ENCODE results near the gene TNRC6B. TPM values are rescaled to one million over a fixed set of nuclear protein-coding genes. Genes with fewer than 3 reads are reported as not detected.
A peak's percentile ranks its signal among the peaks of the same experiment; 100 is the strongest.

The TNRC6B gene
- total RNA-seq, 8 experiments from 2014 or later, result 22.4 to 63.6 (median 29.1) TPM

DNA sequence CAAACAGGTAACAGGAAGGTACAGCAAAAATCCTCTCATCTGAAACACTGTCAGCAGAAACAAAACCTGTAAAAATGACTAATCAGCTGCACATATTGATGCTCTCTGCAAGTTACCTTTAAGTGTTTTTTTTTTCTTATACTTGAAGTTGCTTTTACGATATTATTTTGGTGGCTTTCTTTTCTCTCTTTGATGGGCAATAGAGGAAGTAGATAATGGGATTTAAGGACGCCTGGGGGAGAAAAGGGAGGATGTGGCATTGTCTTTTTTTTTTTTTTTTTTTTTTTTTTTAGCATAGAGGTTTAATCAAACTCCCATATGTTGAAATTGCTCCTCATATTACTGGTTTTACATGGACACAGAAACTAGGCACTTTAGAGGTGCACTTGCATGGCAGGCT is 157.2 kb downstream of the TNRC6B start:
- WGBS, 10 experiments, result 36 to 100% (median 69%) methylated on average over 1 to 2 of the region's 2 CpGs; no CpG with 5 or more reads in 1 of the 10 experiments
- no peak for ATAC-seq (replicated peaks in 6 of 8)
- in situ Hi-C loops (cut with MboI; ENCODE audit: low pct_unique_long_range_greater_than_20kb in 2 of 9, low sequenced_read_pairs in 9 of 9, unreplicated experiment in 9 of 9), result no loop called here
- H3K4me3 ChIP-seq, result no peak overlapping the region
- H3K4me1 ChIP-seq (replicated peaks in 1 of 2), result peaks cover 8 to 17% of the 10 kb centered on the region in 2 donors
- H3K27ac ChIP-seq, result no peak overlapping the region

DNA sequence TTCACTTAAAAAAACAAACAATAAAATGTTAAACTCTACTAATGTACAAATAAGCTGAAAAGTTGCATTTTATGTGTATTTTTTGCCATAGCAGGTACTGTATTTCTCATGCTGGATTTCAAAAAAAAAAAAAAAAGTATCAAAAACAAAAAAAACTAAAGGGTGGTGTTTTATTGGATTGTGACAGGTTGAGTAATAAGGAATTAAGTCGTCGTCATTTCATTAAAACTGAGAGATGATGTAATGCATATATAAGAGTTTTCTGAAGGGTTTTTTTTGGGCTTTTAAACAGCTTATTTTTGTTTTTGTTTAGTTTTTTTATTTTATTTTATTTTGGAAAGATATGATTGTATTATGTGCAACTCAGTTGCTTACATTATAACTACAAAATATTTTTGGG is 157.6 kb downstream of the TNRC6B start:
- peaks cover 8 to 17% of the 10 kb centered on the region in 2 donors for H3K4me1 ChIP-seq (replicated peaks in 1 of 2)
- no peak overlapping the region for H3K27ac ChIP-seq
- no peak for ATAC-seq (replicated peaks in 6 of 8)
- whole genome bisulfite sequencing, 10 experiments, result 4 to 100% (median 87%) methylated on average over 2 of the region's 2 CpGs; no CpG with 5 or more reads in 1 of the 10 experiments
- in situ Hi-C loops (cut with MboI; ENCODE audit: low pct_unique_long_range_greater_than_20kb in 2 of 9, low sequenced_read_pairs in 9 of 9, unreplicated experiment in 9 of 9), result no loop called here
- H3K4me3 ChIP-seq, result no peak overlapping the region

DNA sequence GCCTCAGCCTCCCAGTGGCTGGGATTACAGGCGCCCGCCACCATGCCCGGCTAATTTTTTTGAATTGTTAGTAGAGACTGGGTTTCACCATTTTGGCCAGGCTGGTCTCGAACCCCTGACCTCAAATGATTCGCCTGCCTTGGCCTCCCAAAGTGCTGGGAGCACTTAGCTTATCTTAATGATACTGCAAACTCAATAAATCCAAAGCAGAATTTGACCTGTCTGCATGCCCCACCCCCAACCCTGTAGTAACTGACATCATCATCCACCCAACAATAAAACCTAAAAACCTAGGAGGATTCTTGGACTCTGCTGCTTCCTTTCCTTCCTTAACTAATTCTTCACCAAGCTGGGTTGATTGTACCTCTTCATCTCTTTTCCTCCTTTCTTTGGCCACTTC is 162.3 kb downstream of the TNRC6B start:
- peak in 1 of 8 experiments; percentile 14 for ATAC-seq (replicated peaks in 6 of 8)
- 90 to 100% (median 93%) methylated on average over 1 to 5 of the region's 5 CpGs; no CpG with 5 or more reads in 5 of the 10 experiments for WGBS, 10 experiments
- no peak overlapping the region for H3K27ac ChIP-seq
- no peaks in the 10 kb centered on the region for H3K4me1 ChIP-seq (replicated peaks in 1 of 2)
- H3K4me3 ChIP-seq, result no peak overlapping the region
- in situ Hi-C loops (cut with MboI; ENCODE audit: low pct_unique_long_range_greater_than_20kb in 2 of 9, low sequenced_read_pairs in 9 of 9, unreplicated experiment in 9 of 9), result no loop called here

DNA sequence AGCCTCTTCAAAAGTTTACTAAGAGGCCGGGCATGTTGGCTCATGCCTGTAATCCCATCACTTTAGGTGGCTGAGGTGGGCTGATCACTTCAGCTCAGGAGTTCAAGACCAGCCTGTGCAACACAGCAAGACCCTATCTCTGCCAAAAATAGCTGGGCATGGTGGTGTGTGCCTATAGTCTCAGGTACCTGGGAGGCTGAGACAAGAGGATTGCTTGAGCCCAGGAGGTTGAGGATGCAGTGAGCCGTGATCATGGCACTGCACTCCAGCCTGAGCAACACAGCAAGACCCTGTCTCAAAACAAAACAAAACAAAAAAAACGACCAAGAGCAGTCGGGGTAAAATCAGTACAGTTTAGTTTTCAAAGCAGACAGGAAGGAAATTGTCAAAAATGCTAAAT is 163.9 kb downstream of the TNRC6B start:
- in situ Hi-C loops (cut with MboI; ENCODE audit: low pct_unique_long_range_greater_than_20kb in 2 of 9, low sequenced_read_pairs in 9 of 9, unreplicated experiment in 9 of 9), result no loop called here
- H3K4me3 ChIP-seq, result no peak overlapping the region
- ATAC-seq (replicated peaks in 6 of 8), result no peak
- 21 to 80% (median 64%) methylated on average over 2 to 4 of the region's 4 CpGs; no CpG with 5 or more reads in 1 of the 10 experiments for WGBS, 10 experiments
- H3K4me1 ChIP-seq (replicated peaks in 1 of 2), result no peaks in the 10 kb centered on the region
- no peak overlapping the region for H3K27ac ChIP-seq

DNA sequence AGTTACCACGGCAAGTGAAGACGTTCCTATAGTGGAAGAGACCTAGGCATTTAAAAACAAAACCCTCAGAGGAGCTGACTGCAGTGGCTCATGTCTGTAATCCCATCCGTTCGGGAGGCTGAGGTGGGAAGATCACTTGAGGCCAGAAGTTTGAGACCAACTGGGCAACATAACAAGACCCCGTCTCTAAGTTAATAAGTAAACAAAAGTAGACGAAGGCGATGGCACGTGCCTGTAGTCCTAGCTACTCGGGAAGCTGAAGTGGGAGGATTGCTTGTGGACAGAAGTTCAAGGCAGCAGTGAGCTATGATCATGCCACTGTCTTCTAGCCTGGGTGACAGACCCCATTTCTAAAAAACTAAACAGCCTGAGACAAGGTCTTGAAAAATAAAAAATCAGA is 164.8 kb downstream of the TNRC6B start:
- peaks cover 2 to 5% of the 10 kb centered on the region in 2 donors for H3K4me1 ChIP-seq (replicated peaks in 1 of 2)
- no peak overlapping the region for H3K4me3 ChIP-seq
- 28 to 78% (median 61%) methylated on average over 3 to 9 of the region's 9 CpGs for WGBS, 10 experiments
- ATAC-seq (replicated peaks in 6 of 8), result no peak
- H3K27ac ChIP-seq, result no peak overlapping the region
- in situ Hi-C loops (cut with MboI; ENCODE audit: low pct_unique_long_range_greater_than_20kb in 2 of 9, low sequenced_read_pairs in 9 of 9, unreplicated experiment in 9 of 9), result no loop called here

DNA sequence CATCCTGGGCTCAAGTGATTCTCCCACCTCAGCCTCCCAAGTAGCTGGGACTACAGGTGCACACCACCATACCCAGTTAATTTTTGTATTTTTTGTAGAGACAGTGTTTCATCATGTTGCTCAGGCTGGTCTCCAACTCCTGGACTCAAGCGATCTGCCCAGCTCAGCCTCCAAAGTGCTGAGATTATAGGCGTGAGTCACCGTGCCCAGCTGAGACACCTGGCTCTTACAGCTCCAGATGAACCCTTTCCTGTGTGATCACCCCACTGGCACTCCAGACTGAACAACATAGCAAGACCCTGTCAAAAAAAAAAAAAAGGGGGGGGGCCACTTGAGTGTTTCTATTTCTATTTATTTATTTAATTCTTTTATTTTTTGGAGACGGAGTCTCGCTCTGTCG is 167.5 kb downstream of the TNRC6B start:
- no peak for ATAC-seq (replicated peaks in 6 of 8)
- Histone ChIP-seq H3K4me1 (replicated peaks in 1 of 2) (peaks cover 9 to 14% of the 10 kb centered on the region in 2 donors), H3K27ac (peak overlapping the region; percentile 70 to 91), H3K4me3 (peak overlapping the region; percentile 66 to 99 (median 72))
- WGBS, 10 experiments, result 33 to 100% (median 86%) methylated on average over 1 to 5 of the region's 6 CpGs; no CpG with 5 or more reads in 2 of the 10 experiments
- in situ Hi-C loops (cut with MboI; ENCODE audit: low pct_unique_long_range_greater_than_20kb in 2 of 9, low sequenced_read_pairs in 9 of 9, unreplicated experiment in 9 of 9), result no loop called here

DNA sequence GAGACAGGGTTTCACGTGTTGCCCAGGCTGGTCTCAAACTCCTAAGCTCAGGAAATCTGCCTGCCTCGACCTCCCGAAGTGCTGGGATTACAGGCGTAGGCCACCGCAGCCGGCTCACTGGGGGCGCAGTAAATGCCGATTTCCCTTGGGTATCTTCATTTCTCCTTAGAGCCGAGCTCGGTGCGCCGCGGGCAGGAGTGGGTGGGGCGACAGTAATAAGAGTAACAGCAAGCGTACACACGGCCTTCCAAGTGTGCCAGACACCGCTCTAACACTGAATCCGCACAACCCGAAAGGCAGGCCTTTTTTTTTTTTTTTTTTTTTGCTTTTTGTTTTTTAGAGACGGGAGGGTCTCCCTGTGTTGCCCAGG is 168.1 kb downstream of the TNRC6B start:
- Histone ChIP-seq H3K4me1 (replicated peaks in 1 of 2) (peaks cover 9 to 14% of the 10 kb centered on the region in 2 donors), H3K27ac (peak overlapping the region; percentile 70 to 91), H3K4me3 (peak overlapping the region; percentile 66 to 99 (median 72))
- ATAC-seq (replicated peaks in 6 of 8), result peak in 7 of 8 experiments; percentile 29 to 50 (median 39)
- WGBS, 10 experiments, result 0 to 2% (median 0%) methylated on average over 1 to 19 of the region's 20 CpGs; no CpG with 5 or more reads in 3 of the 10 experiments
- in situ Hi-C loops (cut with MboI; ENCODE audit: low pct_unique_long_range_greater_than_20kb in 2 of 9, low sequenced_read_pairs in 9 of 9, unreplicated experiment in 9 of 9), result no loop called here

DNA sequence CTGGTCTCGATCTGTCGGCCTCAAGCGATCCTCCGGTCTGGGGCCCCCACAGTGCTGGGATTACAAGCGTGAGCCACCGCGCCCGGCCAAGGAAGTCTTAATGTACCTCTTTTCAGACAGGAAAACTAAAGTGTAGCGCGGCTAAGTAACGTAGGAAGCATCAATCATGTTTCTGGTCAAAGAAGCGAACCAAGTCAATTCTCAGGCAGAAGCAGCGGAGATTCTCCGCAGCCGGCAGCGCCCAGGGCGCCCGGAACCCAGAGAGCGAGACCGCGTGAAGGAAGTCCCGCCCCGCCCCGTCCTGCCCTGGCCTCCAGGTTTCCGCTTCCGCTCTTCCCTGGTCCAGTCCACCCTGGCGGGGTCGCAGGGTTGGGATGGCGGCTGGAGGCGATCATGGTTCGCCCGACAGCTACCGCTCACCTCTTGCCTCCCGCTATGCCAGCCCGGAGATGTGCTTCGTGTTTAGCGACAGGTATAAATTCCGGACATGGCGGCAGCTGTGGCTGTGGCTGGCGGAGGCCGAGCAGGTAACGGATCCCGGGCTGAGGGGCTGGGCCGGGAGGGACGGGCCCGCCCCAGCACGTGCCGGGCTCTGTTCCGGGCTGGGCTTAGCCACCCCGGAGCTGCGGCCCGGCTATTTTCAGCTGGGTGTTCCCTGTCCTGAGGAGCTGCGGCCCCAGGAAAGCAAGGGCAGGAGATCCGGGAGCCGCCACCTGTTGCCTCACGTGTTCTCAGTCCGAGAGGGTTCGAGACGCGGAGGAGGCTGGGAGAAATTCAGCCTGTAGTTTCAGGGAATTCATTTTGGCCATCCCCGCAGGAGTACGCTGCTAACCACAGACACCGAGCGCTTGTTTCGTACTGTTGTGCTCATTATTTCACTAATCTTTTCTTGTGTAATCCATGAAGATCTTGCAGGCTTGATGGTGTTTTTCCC is 168.7 kb downstream of the TNRC6B start, which contains the start of gene ADSL:
TSS of gene ADSL (plus strand) at position 316 of the 934 bp plus-strand sequence. CDS start at position 375, 59 bp downstream.
- in situ Hi-C loops (cut with MboI; ENCODE audit: low pct_unique_long_range_greater_than_20kb in 2 of 9, low sequenced_read_pairs in 9 of 9, unreplicated experiment in 9 of 9), result no loop called here
- Histone ChIP-seq H3K4me1 (replicated peaks in 1 of 2) (peaks cover 9 to 14% of the 10 kb centered on the region in 2 donors), H3K27ac (peak within 1 kb of the TSS; percentile 70 to 91), H3K4me3 (peak within 1 kb of the TSS; percentile 66 to 99 (median 72))
- peak; percentile 91 to 99 (median 98) for ATAC-seq (replicated peaks in 6 of 8)
- 0 to 3% (median 0%) methylated on average over 2 to 27 of the region's 65 CpGs; no CpG with 5 or more reads in 2 of the 10 experiments for WGBS, 10 experiments

DNA sequence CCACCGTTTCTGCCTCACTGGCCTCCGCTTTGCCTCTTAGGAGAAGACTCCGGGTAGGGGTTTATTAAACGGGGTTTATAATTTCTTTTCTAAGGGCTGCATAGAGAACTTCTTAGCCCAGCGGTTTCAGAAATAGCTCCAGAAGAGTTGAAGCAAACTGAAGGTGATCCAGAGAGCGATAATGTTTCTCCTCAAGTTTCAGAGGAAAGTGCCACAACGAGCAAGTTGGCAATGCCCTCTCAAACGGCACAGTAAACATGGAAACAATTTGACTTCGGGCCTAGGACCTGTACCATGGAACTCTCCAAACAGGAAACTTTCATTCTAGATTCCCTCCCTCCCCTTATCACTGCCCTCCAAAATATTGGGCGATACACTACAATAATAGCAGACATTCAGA is 169.6 kb downstream of the TNRC6B start:
- no peak for ATAC-seq (replicated peaks in 6 of 8)
- Histone ChIP-seq H3K4me3 (peak overlapping the region; percentile 66 to 99 (median 72)), H3K4me1 (replicated peaks in 1 of 2) (peaks cover 9 to 14% of the 10 kb centered on the region in 2 donors), H3K27ac (peak overlapping the region in 1 of 2 donors; percentile 70)
- 0 to 57% (median 10%) methylated on average over 1 to 10 of the region's 10 CpGs; no CpG with 5 or more reads in 1 of the 10 experiments for WGBS, 10 experiments
- in situ Hi-C loops (cut with MboI; ENCODE audit: low pct_unique_long_range_greater_than_20kb in 2 of 9, low sequenced_read_pairs in 9 of 9, unreplicated experiment in 9 of 9), result no loop called here

DNA sequence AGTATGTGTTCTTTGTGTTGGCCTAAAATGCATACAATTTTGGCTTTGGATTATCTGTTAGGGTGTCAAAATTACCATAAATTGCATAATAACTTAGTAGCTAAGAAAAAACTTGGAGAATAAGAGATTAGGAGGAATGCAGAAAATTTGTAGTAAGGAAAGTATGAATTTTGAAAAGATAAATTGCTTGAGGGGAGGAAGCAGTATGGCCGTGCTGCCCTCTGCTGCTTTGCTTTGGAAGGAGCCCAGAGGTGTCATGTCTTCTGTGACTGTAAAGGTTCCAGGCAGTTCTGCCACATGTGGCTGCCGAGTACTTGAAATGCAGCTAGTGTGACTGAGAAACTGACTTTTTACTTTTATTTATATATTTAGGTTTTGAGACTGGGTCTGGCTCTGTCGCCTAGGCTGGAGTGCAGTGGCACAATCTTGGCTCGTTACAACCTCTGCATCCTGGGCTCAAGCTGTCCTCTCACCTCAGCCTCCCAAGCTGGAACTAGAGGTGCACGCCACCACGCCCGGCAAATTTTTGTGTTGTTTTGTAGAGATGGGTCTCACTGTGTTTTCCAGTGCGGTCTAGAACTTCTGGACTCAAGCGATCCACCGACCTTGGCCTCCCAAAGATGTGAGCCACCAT is 170.4 kb downstream of the TNRC6B start:
- 0 to 72% (median 52%) methylated on average over 1 to 9 of the region's 10 CpGs; no CpG with 5 or more reads in 1 of the 10 experiments for WGBS, 10 experiments
- ATAC-seq (replicated peaks in 6 of 8), result peak in 1 of 8 experiments; percentile 3
- Histone ChIP-seq H3K4me1 (replicated peaks in 1 of 2) (peaks cover 9 to 14% of the 10 kb centered on the region in 2 donors), H3K4me3 (peak overlapping the region in 4 of 5 donors; percentile 66 to 91 (median 69)), H3K27ac (no peak overlapping the region)
- in situ Hi-C loops (cut with MboI; ENCODE audit: low pct_unique_long_range_greater_than_20kb in 2 of 9, low sequenced_read_pairs in 9 of 9, unreplicated experiment in 9 of 9), result no loop called here

DNA sequence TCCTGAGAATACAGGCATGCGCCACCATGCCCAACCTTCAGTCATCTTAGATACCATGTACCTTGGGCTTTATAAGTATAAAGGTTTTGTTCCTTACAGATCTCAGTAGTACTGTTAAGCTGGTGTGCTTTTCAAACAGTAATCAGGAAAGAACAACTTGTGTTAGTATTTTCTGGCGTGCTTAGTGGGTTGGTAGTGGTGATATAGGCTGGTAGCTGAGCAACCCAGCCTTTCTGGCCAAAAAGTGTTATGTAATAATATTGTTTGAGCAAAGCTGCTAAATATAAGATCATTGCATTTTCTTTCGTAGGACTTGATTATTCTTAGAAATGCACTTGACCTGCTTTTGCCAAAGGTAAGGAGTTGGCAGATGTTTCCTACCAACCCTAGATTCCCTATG is 175.0 kb downstream of the TNRC6B start:
- ATAC-seq (replicated peaks in 6 of 8), result no peak
- Histone ChIP-seq H3K4me1 (replicated peaks in 1 of 2) (peaks cover 5 to 7% of the 10 kb centered on the region in 2 donors), H3K27ac (no peak overlapping the region), H3K4me3 (no peak overlapping the region)
- 80 to 100% (median 93%) methylated on average over 1 to 3 of the region's 3 CpGs; no CpG with 5 or more reads in 1 of the 10 experiments for WGBS, 10 experiments
- in situ Hi-C loops (cut with MboI; ENCODE audit: low pct_unique_long_range_greater_than_20kb in 2 of 9, low sequenced_read_pairs in 9 of 9, unreplicated experiment in 9 of 9), result loop anchor here in 2 of 9 experiments (25.0 kb wide), 1 partner anchor 815 kb away; the partner anchor contains the start of gene RPS19BP1 (in 2 of the 2)

DNA sequence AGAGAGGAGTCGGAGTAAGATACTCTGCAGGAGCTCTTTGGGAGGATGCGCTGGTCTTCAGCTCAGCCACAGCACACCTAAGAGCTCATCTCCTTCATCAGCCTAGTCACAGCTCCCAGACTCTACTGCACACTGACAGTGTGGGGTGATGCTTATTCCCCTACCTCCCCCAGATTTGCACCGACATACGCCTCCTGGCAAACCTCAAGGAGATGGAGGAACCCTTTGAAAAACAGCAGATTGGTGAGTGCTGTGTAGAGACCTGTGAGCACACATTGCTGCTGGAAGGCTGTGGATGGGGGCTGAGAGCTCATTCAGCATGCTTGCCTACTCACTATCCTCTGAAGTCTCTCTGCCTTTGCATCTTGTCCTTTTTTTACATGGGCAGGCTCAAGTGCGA is 183.4 kb downstream of the TNRC6B start:
- in situ Hi-C loops (cut with MboI; ENCODE audit: low pct_unique_long_range_greater_than_20kb in 2 of 9, low sequenced_read_pairs in 9 of 9, unreplicated experiment in 9 of 9), result loop anchor here in 2 of 9 experiments (25.0 kb wide), 1 partner anchor 824 kb away; the partner anchor contains the start of gene RPS19BP1 (in 2 of the 2)
- ATAC-seq (replicated peaks in 6 of 8), result no peak
- Histone ChIP-seq H3K27ac (no peak overlapping the region), H3K4me1 (replicated peaks in 1 of 2) (no peaks in the 10 kb centered on the region), H3K4me3 (no peak overlapping the region)
- WGBS, 10 experiments, result 83 to 100% (median 100%) methylated on average over 1 to 4 of the region's 5 CpGs; no CpG with 5 or more reads in 4 of the 10 experiments

Measured in motor neuron (in vitro differentiated cells).